NCI-H1694 treated with DMSO at 0.1 percent for 48 hours (cell line): ENCODE data around the gene ARAF.

Experiments used
- DNase-seq: peaks from one replicate; lab custom pipeline; 2025; lab: John Stamatoyannopoulos, UW

The ARAF gene

GRCh38 chrX:47620303-47620685 lies 59.3 kb downstream of the ARAF start:
- no peak for DNase-seq
